HK-2 (cell line): Measurements from ENCODE around the gene HYOU1.
A peak's percentile ranks its signal among the peaks of the same experiment; 100 is the strongest.
"Not testable (repeated sequence)": the region's sequence is repeated elsewhere in the genome, so short reads cannot be mapped to it uniquely, and the experiment has no call there.

ENCODE experiments used
- DNase-seq: peaks from one replicate; pipeline ENCODE4 v3.0.0-alpha.2; 2018; ENCODE audit not compliant: unreplicated experiment

The HYOU1 gene

GRCh38 chr11:119057000-119057769 lies at the start of gene HYOU1:
Gene HYOU1 (minus strand): TSS chr11:119057205. CDS start chr11:119056160, 1,045 bp downstream.
- peak; percentile 94 for DNase-seq

- DNase-seq: no peak
Observed at GRCh38 chr11:119103793-119104192, 46.8 kb upstream of the HYOU1 start.

- not testable (repeated sequence) for DNase-seq
Observed at GRCh38 chr11:119103161-119103664, 46.2 kb upstream of the HYOU1 start.

GRCh38 chr11:119101759-119102423 lies 44.9 kb upstream of the HYOU1 start, which contains the start of gene DPAGT1:
Gene DPAGT1 (minus strand): TSS chr11:119101853. CDS start chr11:119101655, 198 bp downstream.
- peak; percentile 79 for DNase-seq

GRCh38 chr11:119100994-119101758 lies 44.2 kb upstream of the HYOU1 start:
- DNase-seq: no peak

GRCh38 chr11:119100246-119100970 lies 43.4 kb upstream of the HYOU1 start:
- no peak for DNase-seq

GRCh38 chr11:119099711-119100110 lies 42.7 kb upstream of the HYOU1 start:
- DNase-seq: no peak

GRCh38 chr11:119095066-119095880 lies 38.3 kb upstream of the HYOU1 start:
- peak; percentile 97 for DNase-seq

- no peak for DNase-seq
Observed at GRCh38 chr11:119094816-119095065, 37.7 kb upstream of the HYOU1 start.

GRCh38 chr11:119093942-119094815 lies 37.2 kb upstream of the HYOU1 start:
- peak; percentile 38 for DNase-seq

- DNase-seq: no peak
Observed at GRCh38 chr11:119092880-119093842, 36.2 kb upstream of the HYOU1 start.

GRCh38 chr11:119091966-119092879 lies 35.2 kb upstream of the HYOU1 start:
- DNase-seq: no peak

GRCh38 chr11:119091178-119091577 lies 34.2 kb upstream of the HYOU1 start:
- no peak for DNase-seq

GRCh38 chr11:119089319-119089718 lies 32.3 kb upstream of the HYOU1 start:
- no peak for DNase-seq

- no peak for DNase-seq
Observed at GRCh38 chr11:119088406-119088805, 31.4 kb upstream of the HYOU1 start.

GRCh38 chr11:119087747-119088241 lies 30.8 kb upstream of the HYOU1 start:
- no peak for DNase-seq

GRCh38 chr11:119087123-119087522 lies 30.1 kb upstream of the HYOU1 start:
- DNase-seq: no peak
